ENCODE data around the gene YBEY. TPM values are rescaled to one million over a fixed set of nuclear protein-coding genes. Genes with fewer than 3 reads are reported as not detected.

YBEY gene
- total and polyA plus RNA-seq, 2 of the 8 experiments (the other 6 are each of a cell fraction or from before 2014, with no cell fraction given) = 26.9 to 31.9 TPM

DNA sequence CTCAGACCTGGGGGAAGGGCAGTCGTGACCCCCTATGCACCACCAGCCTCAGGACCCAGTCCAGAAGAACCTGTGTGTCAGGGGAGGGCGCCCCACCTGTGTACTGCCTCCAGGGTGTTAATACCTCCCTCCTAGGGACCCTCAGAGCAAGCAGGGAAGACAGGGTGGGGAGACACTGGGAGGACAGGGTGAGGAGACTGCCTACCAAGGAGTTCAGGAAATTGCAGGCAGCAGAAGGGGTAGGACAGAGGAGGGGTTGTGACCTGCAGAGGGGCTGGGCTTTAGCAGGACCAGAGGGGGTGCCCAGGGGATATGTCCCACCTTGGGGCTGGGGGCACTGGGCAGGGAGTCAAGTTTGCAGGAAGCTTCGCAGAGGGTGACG, 32.3 kb downstream of the YBEY start:
- FAIRE-seq = no peak
- H3K56ac ChIP-seq (replicated peaks; ENCODE audit: insufficient read length, low read depth, low read length) = no peak overlapping the region
- no peak overlapping the region for H2BK20ac ChIP-seq (ENCODE audit: low read length)
- no peak overlapping the region for H4K91ac ChIP-seq (replicated peaks; ENCODE audit: insufficient read length, low read length)
- WGBS, 2 experiments (ENCODE audit: extremely low coverage in 1 of 2, insufficient coverage in 1 of 2, insufficient read length in 1 of 2, insufficient replicate concordance in 2 of 2, low coverage in 1 of 2, low lambda C conversion rate in 2 of 2, missing lambda C conversion rate in 1 of 2) = 82% methylated on average over 3 of the region's 4 CpGs; no CpG with 5 or more reads in 1 of the 2 experiments
- H3K14ac ChIP-seq (ENCODE audit: insufficient read length) = no peak overlapping the region
- no peak overlapping the region for H4K5ac ChIP-seq (ENCODE audit: insufficient read length, low read depth, low read length)
- H3K79me1 ChIP-seq (ENCODE audit: low read depth, low read length) = peaks cover 14% of the 10 kb centered on the region
- H3K36me3 ChIP-seq (ENCODE audit: control insufficient read depth in 2 of 4, insufficient read depth in 4 of 4, low read length in 3 of 4) = peaks cover 0 to 10% (median 4%) of the 10 kb centered on the region in 4 experiments; a peak in 3 of 8 replicates
- H3K27ac ChIP-seq (ENCODE audit: low read depth, low read length) = no peak overlapping the region
- no peak overlapping the region for H2AFZ ChIP-seq (ENCODE audit: low read length)
- H4K8ac ChIP-seq (ENCODE audit: extremely low read depth, insufficient read depth, low read length) = no peak overlapping the region
- H4K20me1 ChIP-seq (replicated peaks in 1 of 2; ENCODE audit: control insufficient read depth in 1 of 2, insufficient read depth in 2 of 2, low read length in 2 of 2) = peaks cover 7 to 33% of the 10 kb centered on the region in 2 experiments
- TF ChIP-seq SIN3A (conservative IDR thresholded peaks at IDR 0.05 in 1 of 2, IDR thresholded peaks at IDR 0.05 in 1 of 2; ENCODE audit: low read depth in 1 of 2, low read length in 2 of 2) (0 out of 4 replicates have a peak, but pooled peaks of 1 of the 2 experiments have one; percentile 1), EGR1 (IDR thresholded peaks at IDR 0.05; ENCODE audit: borderline replicate concordance, low read depth, low read length) (no peak), RFX5 (IDR thresholded peaks at IDR 0.05; ENCODE audit: borderline replicate concordance, low read depth, low read length) (no peak), TBP (IDR thresholded peaks at IDR 0.05; ENCODE audit: low read depth, low read length) (no peak), SP1 (IDR thresholded peaks at IDR 0.05; ENCODE audit: low read depth, low read length) (no peak), MAFK (IDR thresholded peaks at IDR 0.05; ENCODE audit: low read depth, low read length) (no peak), EP300 (IDR thresholded peaks at IDR 0.05; ENCODE audit: borderline replicate concordance in 1 of 2, low read depth in 2 of 2, low read length in 2 of 2) (no peak)
- TF ChIP-seq, protein P1, sequence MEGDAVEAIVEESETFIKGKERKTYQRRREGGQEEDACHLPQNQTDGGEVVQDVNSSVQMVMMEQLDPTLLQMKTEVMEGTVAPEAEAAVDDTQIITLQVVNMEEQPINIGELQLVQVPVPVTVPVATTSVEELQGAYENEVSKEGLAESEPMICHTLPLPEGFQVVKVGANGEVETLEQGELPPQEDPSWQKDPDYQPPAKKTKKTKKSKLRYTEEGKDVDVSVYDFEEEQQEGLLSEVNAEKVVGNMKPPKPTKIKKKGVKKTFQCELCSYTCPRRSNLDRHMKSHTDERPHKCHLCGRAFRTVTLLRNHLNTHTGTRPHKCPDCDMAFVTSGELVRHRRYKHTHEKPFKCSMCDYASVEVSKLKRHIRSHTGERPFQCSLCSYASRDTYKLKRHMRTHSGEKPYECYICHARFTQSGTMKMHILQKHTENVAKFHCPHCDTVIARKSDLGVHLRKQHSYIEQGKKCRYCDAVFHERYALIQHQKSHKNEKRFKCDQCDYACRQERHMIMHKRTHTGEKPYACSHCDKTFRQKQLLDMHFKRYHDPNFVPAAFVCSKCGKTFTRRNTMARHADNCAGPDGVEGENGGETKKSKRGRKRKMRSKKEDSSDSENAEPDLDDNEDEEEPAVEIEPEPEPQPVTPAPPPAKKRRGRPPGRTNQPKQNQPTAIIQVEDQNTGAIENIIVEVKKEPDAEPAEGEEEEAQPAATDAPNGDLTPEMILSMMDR (IDR thresholded peaks at IDR 0.05; ENCODE audit: control extremely low read depth in 1 of 3, insufficient read depth in 1 of 3, low read depth in 1 of 3, low read length in 3 of 3) = no peak
- peak overlapping the region; percentile 11 to 29; a peak in 1 of 4 replicates for H3K4me2 ChIP-seq (ENCODE audit: insufficient read depth in 1 of 2, low read depth in 2 of 2, low read length in 2 of 2)
- H2AK5ac ChIP-seq (ENCODE audit: low read depth, low read length) = no peak overlapping the region
- no peaks in the 10 kb centered on the region for H3K27me3 ChIP-seq (replicated peaks in 1 of 4; ENCODE audit: control insufficient read depth in 3 of 4, extremely low read depth in 1 of 4, insufficient read depth in 3 of 4, low read length in 3 of 4)
- H3K9ac ChIP-seq (replicated peaks in 1 of 4; ENCODE audit: extremely low read depth in 1 of 4, low read depth in 3 of 4, low read length in 3 of 4) = no peak overlapping the region
- POLR2A ChIA-PET (ENCODE audit: partially characterized antibody) = interaction anchor here (0.8 to 4.5 kb wide), 6 partner anchors 11 to 116 kb away, joined by 3 to 22 read pairs (median 6); partner anchors contain the start of genes MCM3AP and YBEY
- H3K23ac ChIP-seq (ENCODE audit: insufficient read length) = no peak overlapping the region
- 0 out of 2 replicates have a peak overlapping the region, but pooled peaks have one; percentile 12 for H2BK5ac ChIP-seq (ENCODE audit: low read depth, low read length)
- no peak overlapping the region for H2BK120ac ChIP-seq (replicated peaks; ENCODE audit: low read depth, low read length)
- H3K4me1 ChIP-seq (replicated peaks in 1 of 4; ENCODE audit: control insufficient read depth in 3 of 4, insufficient read depth in 4 of 4, low read length in 3 of 4) = peaks cover 0 to 20% (median 14%) of the 10 kb centered on the region in 4 experiments; a peak in 6 of 7 replicates
- H3K4ac ChIP-seq (replicated peaks; ENCODE audit: insufficient read length, low read depth, low read length) = no peak overlapping the region
- CTCF ChIA-PET (ENCODE audit: partially characterized antibody) = interaction anchor here (1.1 kb wide), 1 partner anchor 65 kb away, joined by 6 read pairs; no protein-coding TSS in a partner anchor
- no peak overlapping the region for H2BK15ac ChIP-seq (ENCODE audit: low read length)
- no peak overlapping the region for H3K4me3 ChIP-seq (ENCODE audit: extremely low read depth in 1 of 4, insufficient read depth in 2 of 4, low read depth in 3 of 4, low read length in 4 of 4)
- 0 out of 2 replicates have a peak overlapping the region, but pooled peaks have one; percentile 5 for H2BK12ac ChIP-seq (ENCODE audit: low read depth, low read length)
- peaks cover 11 to 33% of the 10 kb centered on the region in 2 experiments for H3K79me2 ChIP-seq (ENCODE audit: control insufficient read depth in 1 of 2, insufficient read depth in 2 of 2, low read length in 2 of 2)
- peak in 1 of 2 experiments; percentile 45 for DNase-seq (ENCODE audit: low read depth in 1 of 2, low spot score in 2 of 2)
- H3K9me3 ChIP-seq (ENCODE audit: insufficient read depth in 2 of 2, low read depth in 1 of 2, low read length in 1 of 2) = no peaks in the 10 kb centered on the region
- H3K23me2 ChIP-seq (ENCODE audit: low read depth, low read length) = peaks cover 11% of the 10 kb centered on the region
- no peak overlapping the region for H3K18ac ChIP-seq (ENCODE audit: extremely low read depth, low read length)

Data from H1 (cell line).